ENCODE data around the gene TSSC4.

DNA sequence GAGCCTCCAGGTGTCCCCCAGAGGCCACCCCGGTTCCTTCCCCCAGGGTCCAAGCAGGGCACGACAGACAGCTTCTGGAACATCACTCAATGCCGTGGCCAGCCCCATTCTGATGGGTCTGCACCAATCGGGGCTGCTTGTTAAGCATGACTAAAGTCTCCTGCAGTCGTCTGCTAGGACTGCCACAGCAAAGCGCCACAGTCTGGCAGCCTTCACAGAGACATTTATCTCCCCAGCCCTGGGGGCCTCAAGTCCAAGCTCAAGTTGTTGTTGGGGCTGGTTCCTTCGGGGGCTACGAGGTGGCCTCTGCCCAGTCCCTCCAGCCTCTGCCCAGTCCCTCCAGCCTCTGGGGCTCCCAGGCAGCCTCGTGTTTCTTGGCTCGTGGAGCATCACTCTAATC lies 37.4 kb upstream of the TSSC4 start:
- TF ChIP-seq SMAD3 (CRISPR knock-in tag; conservative IDR thresholded peaks at IDR 0.05) (no peak), POLR2AphosphoS5 (IDR thresholded peaks at IDR 0.05; ENCODE audit: control insufficient read depth, insufficient read depth, low read depth, low read length) (no peak)

Data from K562 (cell line).